Renal cortical epithelial cell (primary cell): Measurements from ENCODE around the gene FAM228B. TPM values are rescaled to one million over a fixed set of nuclear protein-coding genes. Genes with fewer than 3 reads are reported as not detected.
"Not testable (repeated sequence)": the region's sequence is repeated elsewhere in the genome, so short reads cannot be mapped to it uniquely, and the experiment has no call there.

Source experiments
- DNase-seq: peaks from one replicate; pipeline ENCODE4 v3.0.0-alpha.2; 2011; ENCODE audit warnings: low read depth
- total RNA-seq: library from RNA; depleted of rRNA; stranded (reverse); fragments of >200 nt; gene quantifications from 2 replicates; pipeline ENCODE4 v1.2.3, GENCODE V29; 2014

Gene FAM228B
- total RNA-seq, 1 donor from 2014 or later = 13.4 TPM

DNA sequence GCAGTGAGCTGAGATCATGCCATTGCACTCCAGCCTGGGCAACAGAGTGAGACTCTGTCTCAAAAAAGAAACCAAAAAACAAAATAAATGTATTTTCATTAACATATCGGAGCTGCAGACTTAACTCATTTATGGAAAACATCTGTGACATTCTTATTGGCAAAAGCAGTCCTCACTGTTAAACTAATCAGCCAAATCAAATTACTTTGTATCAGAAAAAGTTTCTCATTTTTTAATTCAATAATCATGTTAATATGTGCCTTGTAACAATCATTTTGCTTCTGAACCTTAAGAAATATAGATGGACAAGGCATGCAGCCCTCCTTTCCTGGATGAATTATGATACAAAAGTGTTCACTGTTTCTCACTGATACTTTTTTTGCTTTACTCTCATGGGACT is 20.6 kb upstream of the FAM228B start:
- no peak for DNase-seq

DNA sequence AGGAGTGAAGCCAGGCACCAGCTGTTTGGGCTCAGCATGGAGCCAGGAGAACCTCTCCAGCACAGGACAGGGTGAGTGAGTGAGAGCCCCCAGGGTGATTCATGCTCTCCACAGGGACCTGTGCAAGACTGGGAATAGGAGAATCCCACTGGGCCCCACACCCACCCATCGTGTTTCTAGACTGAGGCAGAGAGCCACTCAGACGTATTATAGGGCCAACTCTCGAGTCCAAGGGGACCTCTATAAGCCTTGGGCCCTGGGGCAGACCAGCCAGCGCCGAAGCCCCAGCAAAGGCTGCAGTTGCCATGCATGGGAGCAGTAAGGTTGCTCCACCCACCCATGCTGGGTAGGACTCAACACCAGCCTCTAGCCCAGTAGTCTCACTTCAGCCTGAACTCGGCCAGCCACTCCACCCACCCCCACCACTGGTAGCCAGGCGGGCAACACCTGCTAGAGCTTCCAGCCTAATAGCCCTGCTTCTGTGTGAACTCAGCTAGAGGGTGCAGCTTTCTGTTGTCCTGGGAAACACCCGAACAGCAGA is 19.1 kb upstream of the FAM228B start:
- DNase-seq = no peak

DNA sequence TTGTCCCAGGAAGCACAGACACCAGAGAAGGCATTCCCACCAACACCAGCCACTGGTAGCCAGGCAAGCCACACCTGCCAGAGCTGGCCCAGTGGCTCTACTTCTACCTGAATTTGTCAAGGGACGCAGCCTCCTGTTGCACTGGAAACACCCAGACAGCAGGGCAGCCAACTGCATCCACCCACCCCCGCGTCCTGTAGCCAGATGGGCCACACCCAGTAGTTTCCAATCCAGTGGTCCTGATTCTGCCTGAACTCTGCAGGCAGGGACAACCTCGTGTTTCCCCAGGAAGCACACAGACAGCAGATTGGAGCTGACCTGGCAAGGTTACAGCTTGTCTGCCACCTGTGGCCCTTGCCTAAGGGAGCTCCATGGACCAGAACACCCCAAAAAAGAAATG is 18.4 kb upstream of the FAM228B start:
- DNase-seq = no peak

DNA sequence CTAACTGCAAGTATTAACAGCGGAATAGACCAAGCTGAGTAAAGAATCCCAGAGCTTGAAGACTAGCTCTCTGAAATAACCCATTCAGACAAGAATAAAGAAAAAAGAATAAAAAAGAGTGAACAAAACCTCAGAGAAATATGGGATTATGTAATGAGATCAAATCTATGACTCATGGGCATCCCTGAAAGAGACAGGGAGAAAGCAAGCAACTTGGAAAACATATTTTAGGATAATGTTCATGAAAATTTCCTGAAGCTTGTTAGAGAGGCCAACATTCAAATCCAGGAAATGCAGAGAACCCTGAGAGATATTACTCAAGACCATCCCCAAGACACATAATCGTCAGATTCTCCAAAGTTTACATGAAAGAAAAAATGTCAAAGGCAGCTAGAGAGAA is 17.5 kb upstream of the FAM228B start:
- DNase-seq = no peak

DNA sequence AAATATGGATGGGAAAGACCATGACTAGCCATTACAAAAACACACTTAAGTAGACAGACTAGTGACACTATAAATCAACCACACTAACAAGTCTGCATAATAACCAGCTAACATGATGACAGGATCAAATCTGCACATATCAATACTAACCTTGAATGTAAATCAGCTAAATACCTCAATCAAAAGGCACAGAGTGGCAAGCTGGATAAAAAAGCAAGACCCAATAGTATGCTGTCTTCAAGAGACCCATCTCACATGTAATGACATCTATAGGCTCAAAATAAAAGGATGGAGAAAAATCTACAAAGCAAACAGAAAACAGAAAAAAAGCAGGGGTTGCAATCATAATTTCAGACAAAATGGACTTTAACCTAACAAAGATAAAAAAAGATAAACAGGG is 16.5 kb upstream of the FAM228B start:
- no peak for DNase-seq

DNA sequence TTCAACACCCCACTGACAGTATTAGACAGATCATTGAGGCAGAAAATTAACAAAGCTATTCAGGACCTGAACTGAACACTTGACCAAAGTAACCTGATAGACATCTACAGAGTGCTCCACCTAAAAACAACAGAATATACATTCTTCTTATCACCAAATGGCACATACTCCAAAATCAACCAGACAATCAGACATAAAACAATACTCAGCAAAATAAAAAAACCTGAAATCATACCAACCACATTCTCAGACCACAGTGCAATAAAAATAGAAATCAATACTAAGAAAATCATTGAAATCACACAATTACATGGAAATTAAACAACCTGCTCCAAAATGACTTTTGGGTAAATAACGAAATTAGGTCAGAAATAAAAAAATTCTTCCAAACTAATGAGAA is 15.9 kb upstream of the FAM228B start:
- no peak for DNase-seq

DNA sequence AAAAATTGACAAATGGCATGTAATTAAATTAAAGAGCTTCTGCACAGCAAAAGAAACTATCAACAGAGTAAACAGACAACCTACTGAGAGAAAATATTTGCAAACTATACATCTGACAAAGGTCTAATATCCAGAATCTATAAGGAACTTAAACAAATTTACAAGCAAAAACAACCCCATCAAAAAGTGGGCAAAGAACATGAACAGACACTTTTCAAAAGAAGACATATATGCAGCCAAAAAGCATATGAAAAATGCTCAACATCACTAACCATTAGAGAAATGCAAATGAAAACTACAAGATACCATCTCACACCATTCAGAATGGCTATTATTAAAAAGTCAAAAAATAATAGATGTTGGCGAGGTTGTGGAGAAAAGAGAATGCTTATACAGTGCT is 13.8 kb upstream of the FAM228B start:
- not testable (repeated sequence) for DNase-seq

DNA sequence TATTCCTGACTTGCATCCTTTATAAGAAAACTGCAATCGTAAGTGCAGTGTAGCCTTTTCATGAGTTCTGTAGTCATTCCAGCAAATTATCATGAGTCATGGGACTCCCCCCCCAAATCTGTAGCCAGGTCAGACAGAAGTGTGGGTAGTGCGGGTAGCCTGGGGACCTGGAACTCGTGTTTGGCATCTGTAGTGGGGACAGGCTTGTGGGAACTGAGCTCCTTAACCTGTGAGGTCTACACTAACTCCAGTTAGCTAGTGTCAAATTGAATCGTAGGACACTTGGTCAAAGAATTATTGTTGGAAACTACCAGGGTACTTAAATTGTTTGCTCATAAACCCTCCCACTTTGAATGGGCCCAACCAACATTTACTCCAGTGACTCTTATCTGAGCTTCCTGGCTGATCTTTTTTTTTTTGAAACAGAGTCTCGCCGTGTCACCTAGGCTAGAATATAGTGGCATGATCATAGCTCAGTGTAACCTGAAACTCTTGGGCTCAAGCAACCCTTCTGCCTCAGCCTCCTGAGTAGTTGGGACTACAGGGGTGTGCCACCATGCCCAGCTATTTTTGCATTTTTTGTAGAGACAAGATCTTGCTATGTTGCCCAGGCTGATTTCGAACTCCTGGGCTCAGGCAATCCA is 12.5 kb upstream of the FAM228B start:
- no peak for DNase-seq

DNA sequence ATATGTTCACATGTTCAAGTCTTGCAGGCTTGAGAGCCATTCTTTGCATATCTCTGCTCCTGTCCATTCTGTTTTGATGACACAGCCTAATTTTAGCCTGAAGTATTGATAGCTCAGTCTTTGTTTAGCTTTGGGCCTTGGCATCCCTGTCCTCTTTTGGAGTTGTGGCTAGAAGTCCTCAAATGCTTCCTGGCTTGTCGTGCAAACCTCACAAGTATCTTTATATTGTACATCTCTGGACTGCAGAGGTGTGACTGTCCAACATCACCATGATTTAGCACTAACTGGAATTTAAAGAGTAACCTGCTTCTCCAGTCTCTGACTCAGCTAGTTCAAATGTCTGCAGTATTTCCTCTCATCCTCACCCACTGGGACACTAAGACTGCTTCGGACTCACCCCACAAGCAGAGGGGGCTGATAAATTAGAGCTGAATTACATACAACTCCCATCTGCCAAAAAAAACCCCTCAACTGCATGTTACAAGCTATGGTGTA is 11.8 kb upstream of the FAM228B start:
- DNase-seq = peak; percentile 38

DNA sequence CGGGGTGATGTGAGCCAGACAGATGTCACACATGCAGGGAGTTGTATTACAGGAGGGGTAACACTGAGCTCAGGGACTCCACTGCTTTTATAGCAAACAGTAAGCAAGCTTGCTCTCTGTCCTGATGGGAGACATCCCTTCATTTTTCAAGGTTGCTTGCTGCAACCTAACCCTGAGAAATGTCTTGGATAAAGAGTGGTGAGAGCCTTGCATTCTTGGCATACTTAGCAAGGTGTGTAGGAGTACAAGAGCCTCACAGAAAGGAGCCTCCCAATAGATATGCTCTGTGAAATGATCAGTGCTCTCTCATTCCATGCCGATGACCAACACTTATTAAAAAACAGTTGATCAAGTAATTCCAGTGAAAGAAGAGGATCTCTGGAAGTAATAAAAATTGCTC is 8.2 kb upstream of the FAM228B start:
- DNase-seq = peak; percentile 34

DNA sequence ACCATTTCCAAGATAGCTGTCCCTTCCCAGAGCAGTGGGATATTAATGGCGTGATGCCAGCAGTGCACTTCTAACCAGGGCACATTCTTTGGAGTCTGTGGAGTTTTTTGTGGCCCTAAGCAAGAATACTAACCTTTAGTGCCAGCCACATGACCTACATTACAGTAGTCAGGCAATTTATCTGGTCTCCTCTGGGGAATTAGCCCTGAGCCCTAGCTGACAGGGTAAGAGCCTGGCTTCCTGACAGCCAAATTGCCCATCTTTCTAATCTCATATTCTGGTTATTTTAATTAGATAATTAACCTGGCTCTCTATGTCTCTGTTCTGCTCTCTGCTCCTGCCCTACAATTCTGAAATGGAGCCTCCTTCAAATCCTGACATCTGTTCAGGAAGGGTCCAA is 5.4 kb upstream of the FAM228B start:
- DNase-seq = no peak

DNA sequence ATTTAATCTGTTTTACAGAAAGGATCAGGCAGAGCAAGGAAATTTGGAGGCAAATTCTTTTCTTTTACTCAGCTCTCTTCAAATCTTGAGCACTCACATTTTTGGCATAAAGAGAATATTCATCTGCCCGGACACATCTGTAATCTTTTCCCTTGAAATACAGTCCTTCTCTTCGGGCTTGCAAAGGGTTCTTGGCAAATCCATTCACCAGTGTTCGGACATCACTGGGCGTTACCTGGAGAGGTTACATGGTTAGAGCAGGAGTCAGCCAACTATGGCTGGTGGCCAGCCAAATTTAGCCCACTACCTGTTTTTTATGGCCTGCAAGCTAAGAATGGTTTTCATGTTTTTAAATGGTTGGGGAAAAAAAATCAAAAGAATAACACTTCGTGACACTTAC is 2.2 kb upstream of the FAM228B start:
- DNase-seq = no peak

DNA sequence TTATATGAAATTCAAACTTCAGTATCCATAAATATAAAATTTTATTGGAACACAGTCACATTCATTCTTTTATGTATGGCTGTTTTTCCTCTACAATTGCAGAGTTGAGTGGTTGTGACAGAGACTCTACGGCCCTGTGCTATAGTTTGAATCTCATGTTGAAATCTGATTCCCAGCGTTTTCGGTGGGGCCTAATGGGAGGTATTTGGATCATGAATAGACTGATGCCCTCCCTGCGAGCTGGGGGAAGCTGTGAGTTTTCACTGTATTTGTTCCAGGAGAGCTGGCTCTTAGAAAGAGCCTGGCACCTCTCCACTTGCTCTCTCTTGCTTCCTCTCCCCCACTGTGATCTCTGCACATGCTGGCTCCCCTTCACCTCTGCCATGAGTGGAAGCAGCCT is 1.8 kb upstream of the FAM228B start:
- no peak for DNase-seq

DNA sequence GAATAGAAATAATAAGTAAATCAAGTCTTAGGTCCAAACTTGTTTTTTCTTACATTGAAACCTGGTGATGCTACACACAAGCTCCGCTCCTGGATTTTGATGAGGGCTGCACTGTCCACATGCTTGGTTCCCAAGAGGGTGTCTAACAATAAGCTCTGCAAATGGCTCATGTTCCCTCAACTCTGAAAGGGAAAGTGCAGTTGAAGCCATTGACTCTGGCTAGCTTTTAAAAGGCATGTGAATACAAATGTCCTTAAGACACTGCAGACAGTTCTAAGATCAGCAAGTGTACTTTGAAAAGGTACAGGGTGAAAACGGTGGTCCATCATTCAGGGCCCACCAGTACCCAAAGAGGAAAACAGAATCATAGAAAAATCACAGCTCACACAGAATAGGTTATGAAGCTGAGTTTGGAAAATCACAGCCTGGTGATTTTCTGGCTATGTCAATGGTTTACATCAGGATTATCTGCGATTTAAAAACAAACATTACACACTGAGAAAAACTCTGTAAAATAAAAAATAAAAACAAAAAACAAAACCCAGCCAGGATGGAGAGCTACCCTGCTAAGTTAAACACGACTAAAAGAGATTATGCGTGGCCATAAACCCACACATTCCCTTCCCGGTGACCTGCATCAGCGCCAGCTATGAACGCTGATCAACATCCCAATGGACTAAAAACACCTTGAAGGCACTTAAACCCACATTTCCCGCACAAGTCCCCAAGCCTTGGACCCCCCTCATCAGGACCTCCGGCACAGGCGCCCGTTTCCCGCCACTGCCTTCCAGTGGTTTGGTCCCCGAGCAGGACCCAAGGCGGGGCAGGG is 689 bp upstream of the FAM228B start:
- no peak for DNase-seq

DNA sequence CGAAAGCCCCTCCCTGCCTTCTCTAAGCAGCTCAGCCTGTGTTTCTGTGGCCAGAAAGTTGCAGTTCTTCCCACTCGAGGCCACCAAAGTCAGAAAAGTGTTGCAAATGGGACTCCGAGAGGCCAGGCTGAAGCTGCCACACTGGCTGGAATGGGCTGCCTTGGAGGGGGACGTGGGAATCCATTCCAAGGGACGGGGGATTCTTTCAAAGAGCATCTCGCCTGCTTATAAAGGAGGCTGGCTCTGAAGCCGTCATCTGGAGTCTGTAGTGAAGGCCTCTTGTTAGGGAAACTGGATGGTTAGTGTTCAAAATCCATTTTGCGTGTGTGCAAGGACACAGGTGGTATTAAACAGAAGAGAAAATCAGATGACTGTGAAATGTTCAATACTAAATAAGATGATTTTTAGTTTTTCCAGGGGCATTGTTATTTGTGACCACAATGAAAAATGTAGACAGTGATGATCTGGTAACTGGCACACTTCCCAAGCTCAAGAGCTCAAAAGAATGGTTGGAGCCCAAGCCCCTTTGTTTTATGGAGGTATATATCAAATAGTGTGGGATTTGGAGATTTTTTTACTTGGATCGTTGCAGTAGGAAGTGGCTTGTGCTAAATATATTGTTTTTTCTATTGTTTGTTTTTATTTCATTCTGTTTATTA is 782 bp downstream of the FAM228B start:
- DNase-seq = peak; percentile 16

DNA sequence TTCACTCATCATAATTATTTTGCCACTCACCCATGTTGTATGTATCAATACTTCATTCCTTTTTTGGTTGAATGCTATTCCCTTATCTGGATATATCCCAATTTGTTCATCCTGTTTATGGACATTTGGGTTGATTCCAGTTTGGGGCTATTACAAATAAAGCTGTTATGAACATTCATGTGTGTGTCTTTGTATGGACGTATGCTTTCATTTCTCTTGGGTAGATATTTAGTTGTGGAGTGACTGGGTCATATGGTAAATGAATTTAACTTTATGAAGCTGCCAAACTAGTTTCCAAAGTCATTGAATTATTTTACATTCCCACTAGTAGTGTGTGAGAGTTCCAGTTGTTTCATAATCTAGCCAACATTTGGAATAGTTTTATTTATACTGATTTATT is 2.7 kb downstream of the FAM228B start:
- no peak for DNase-seq

DNA sequence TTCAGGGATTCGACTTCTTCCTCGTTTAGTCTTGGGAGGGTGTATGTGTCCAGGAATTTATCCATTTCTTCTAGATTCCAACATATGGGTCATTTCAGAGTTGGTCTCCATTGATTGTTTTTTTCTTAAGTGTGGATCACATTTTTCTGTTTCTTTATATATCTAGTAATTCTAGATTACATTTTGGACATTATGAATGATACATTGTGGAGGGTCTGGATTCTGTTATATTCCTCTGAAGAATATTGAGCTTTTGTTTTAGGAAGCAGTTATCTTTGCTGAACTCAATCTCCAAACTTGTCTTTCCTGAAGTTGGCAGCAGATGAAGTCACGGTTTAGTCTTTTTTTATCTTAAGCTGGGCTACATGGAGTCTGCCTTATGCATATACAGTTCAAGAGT is 9.3 kb downstream of the FAM228B start:
- no peak for DNase-seq

DNA sequence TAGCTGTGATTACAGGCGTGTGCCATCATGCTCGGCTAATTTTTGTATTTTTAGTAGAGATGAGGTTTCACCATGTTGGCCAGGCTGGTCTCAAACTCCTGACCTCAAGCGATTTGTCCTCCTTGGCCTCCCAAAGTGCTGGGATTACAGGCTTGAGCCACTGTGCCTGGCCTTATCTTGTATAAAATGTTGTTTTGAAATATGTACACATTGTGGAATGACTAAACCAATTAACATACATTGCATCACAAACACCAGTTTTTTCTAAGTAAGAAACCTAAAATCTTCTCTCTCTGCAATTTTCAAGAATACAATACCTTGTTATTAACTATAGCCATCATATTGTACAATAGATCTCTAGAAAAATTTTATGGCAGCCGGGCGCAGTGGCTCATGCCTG is 17.0 kb downstream of the FAM228B start:
- DNase-seq = not testable (repeated sequence)

DNA sequence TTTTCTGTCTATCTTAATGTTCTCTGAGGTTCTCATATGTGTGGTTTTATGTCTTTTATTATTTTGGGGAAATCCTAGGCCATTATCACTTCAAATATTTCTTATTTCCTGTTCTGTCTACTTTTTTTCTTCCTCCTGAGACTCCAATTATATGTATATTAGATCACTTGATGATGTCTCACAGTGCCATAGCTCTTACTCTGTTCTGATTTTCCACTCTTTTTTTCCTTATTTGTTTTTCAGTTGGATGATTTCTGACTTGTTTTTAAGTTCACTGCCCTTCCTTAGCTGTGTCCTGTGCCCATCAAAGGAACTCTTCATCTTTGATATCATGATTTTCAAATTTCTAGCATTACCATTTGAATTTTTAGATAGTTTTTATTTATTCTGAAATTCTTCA is 24.1 kb downstream of the FAM228B start:
- DNase-seq = no peak

DNA sequence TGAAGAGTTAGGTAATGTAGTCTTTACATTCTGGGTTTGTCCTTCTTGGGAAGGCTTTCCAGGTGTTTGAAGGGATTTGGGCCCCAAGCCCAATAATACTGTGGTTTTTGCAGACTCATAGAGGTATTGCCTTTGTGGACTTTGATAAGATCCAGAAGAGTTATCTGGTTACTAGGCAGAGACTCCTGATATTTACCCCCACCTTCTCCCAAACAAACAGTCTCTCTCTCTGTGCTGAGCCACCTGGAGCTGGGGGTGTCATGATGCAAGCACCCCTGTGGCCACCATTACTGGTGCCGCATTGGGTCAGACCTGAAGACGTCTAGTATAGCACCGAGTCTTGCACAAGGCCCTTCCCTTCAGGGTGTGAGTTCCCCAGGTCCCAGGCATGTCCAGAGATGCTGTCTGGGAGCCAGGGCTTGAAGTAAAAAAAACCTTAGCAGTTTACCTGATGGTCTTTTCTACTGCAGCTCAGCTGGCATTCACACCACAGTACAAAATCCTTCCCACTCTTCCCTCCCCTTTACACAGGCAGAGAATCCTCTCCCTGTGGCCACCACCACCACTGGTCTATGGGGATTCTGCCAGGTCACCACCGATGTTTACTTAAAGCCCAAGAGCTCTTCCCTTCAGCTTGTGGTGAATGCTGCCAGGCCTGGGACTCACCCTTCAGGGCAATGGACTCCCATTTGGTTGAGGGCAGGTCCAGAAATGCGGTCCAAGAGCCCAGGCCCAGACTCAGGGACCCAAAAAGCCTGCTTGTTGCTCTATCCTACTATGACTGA is 29.3 kb downstream of the FAM228B start:
- no peak for DNase-seq

DNA sequence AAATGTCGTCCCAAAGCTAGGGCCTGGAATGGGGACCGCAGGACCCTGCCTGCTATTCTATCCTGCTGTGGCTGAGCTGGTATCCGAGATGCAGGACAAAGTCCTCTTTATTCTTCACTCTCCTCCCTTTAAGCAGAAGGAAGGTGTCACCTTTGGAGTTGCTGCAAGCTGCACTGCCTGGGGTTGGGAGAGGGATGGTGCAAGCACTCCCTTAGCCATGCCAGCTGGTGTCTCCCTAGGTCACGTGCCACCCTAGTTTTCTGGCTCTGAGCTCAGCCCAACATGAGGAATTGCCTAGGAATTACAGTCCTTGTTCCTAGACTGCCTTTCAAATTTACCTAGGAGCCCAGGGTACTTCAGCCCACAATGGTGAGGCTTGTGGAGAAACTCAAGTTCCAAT is 30.2 kb downstream of the FAM228B start:
- DNase-seq = no peak

DNA sequence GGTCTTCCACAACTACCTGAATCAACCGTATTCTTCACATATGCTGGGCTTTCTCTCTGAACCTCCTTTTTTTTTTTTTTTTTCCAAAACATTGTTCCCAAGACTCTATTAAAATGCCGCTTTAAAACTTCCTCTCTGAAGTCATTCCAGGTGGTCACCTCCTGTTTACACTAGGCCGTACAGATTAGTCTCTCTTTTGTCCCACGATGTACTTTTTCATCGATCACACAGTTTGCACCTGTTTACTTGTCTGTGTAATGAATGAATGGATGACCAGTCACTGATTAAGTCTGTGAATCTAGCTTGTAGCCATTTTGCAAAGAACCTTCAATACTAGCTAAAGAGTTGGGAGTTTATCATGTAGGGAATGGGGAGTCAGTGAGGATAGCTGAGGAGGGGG is 34.9 kb downstream of the FAM228B start:
- DNase-seq = no peak
